Spleen (tissue), 13 donors: ENCODE data around the gene LGALS3. TPM values are rescaled to one million over a fixed set of nuclear protein-coding genes. Genes with fewer than 3 reads are reported as not detected.
A peak's percentile ranks its signal among the peaks of the same experiment; 100 is the strongest.
"Not testable (repeated sequence)": the region's sequence is repeated elsewhere in the genome, so short reads cannot be mapped to it uniquely, and the experiment has no call there.

Source experiments
- DNase-seq: peaks from one replicate; pipeline ENCODE4 v3.0.0-alpha.2; 2020
- H3K27ac ChIP-seq, 8 donors: fragments of 200-600 bp; sonication (generic) in 7 of 8; 1 replicate in 4 of 8; 2 replicates in 4 of 8; pipeline versions ENCODE4 v1.5.0 to v1.8.0; 2016 to 2021; ENCODE audit warnings: inconsistent platforms in 4 of 8, mild to moderate bottlenecking in 4 of 8, moderate library complexity in 1 of 8
- H3K27me3 ChIP-seq, 7 donors: fragments of 200-600 bp; sonication (generic) in 6 of 7; replicated peaks in 1 of 7; 1 replicate in 4 of 7; 2 replicates in 3 of 7; pipeline versions ENCODE4 v1.5.0 to v1.8.0; 2016 to 2021; ENCODE audit warnings: inconsistent platforms in 3 of 7, mild to moderate bottlenecking in 1 of 7
- H3K36me3 ChIP-seq, 6 donors: fragments of 200-600 bp; sonication (generic) in 5 of 6; 1 replicate in 4 of 6; 2 replicates in 2 of 6; pipeline versions ENCODE4 v1.5.0 to v1.8.0; 2016 to 2021; ENCODE audit warnings: inconsistent platforms in 2 of 6
- H3K4me1 ChIP-seq, 6 donors: fragments of 200-600 bp; sonication (generic) in 5 of 6; 1 replicate in 3 of 6; 2 replicates in 3 of 6; pipeline versions ENCODE4 v1.5.0 to v1.8.0; 2016 to 2021; ENCODE audit warnings: inconsistent platforms in 3 of 6
- H3K4me3 ChIP-seq, 8 donors: fragments of 200-600 bp; sonication (generic) in 7 of 8; 1 replicate in 4 of 8; 2 replicates in 4 of 8; pipeline versions ENCODE4 v1.5.0 to v1.8.0; 2016 to 2021; ENCODE audit warnings: inconsistent platforms in 4 of 8, mild to moderate bottlenecking in 4 of 8, moderate library complexity in 2 of 8
- H3K9me3 ChIP-seq, 8 donors: fragments of 200-600 bp; sonication (generic) in 7 of 8; 1 replicate in 4 of 8; 2 replicates in 4 of 8; pipeline versions ENCODE4 v1.5.0 to v1.8.0; 2016 to 2021; ENCODE audit warnings: inconsistent platforms in 4 of 8
- CTCF ChIP-seq, 11 experiments: fragments of 200-600 bp in 7 of 11; fragments of 450-650 bp in 4 of 11; sonication (generic) in 4 of 11; IDR thresholded peaks in 8 of 11; conservative IDR thresholded peaks in 3 of 11; 1 replicate in 7 of 11; 2 replicates in 4 of 11; pipeline versions ENCODE4 v1.4.0 to v1.8.0; 2016 to 2021; ENCODE audit warnings: antibody characterized with exemption in 11 of 11, inconsistent platforms in 4 of 11, mild to moderate bottlenecking in 1 of 11
- POLR2A ChIP-seq, 3 donors: fragments of 450-650 bp; IDR thresholded peaks; one replicate each; pipeline ENCODE4 v1.5.1; 2017; ENCODE audit warnings: antibody characterized with exemption in 3 of 3, mild to moderate bottlenecking in 1 of 3
- POLR2AphosphoS5 ChIP-seq, 3 donors: sonication (generic); formaldehyde crosslinking; IDR thresholded peaks; one replicate each; pipeline ENCODE4 v1.5.1; 2017; ENCODE audit warnings: antibody characterized with exemption in 3 of 3
- WGBS, 5 donors: extraction: QIAGEN DNeasy Blood & Tissue Kit in 3 of 5; methylation state at CpG; one replicate each; pipeline versions ENCODE4 v1.1.5 to v1.1.7; 2013 to 2018; 5-methylcytosine and 5-hydroxymethylcytosine counted together
- intact Hi-C: fragments of 100-400 bp; cut with DNase I; formaldehyde crosslinking; loops from one replicate; pipeline ENCODE4 v1.15.0; 2023; ENCODE audit warnings: low total_unique reads
- long read RNA-seq, 2 donors: transcript quantifications; one replicate each; lab custom pipeline, GENCODE V29; 2026
- polyA plus RNA-seq, 3 donors: library from polyadenylated mRNA; stranded (reverse); fragments of 200-250 nt; gene quantifications; one replicate each; pipeline ENCODE4 v1.2.1, GENCODE V29; 2013
- total RNA-seq, 7 donors: library from RNA; depleted of rRNA in 3 of 7; stranded (reverse); fragments of >200 nt in 3 of 7; fragmentation: NEBNext Ultra II Directional in 4 of 7; extraction: Animal tissue kit (Norgen Biotek cat#: 25700) in 4 of 7; gene quantifications; one replicate each; pipeline versions ENCODE4 v1.1.0 to v1.2.1, GENCODE V29; 2016 to 2021
- donor health status: healthy with polysubstance abuse.
- donor health status: DM: no; HTN: no; CAD: no; lungs with moderate emphysema.
- donor health status: DM: no; HTN: no; CAD: no.
- donor health status: Bipolar disorder and iron deficiency.
- donor health status: healthy.
- donor health status: DM: no; HTN: no; CAD: no.
- donor health status: DM: yes; HTN: yes; CAD: no.

The LGALS3 gene
- total RNA-seq (10 to 100 TPM; 37.4 to 71.1 (median 48.8) TPM), polyA plus RNA-seq (100 to 1,000 TPM in 1 of 3 donors, 10 to 100 TPM in 2; 61.1 to 201 (median 69.1) TPM)
- long read RNA-seq, donor 1, transcript LGALS3-207 (4 exons, 1,734 nt): minor isoform, 7 of 73 reads
- long read RNA-seq, donor 1, transcript LGALS3-201 (6 exons, 1,146 nt): major isoform, 43 of 73 reads
- long read RNA-seq, donor 1, partial matches to known transcripts: 23 of 73 reads
- long read RNA-seq, donor 1, other reads (novel, unspliced or antisense): 0 of 73 reads
- long read RNA-seq, donor 2, transcript LGALS3-201 (6 exons, 1,146 nt): major isoform, 30 of 53 reads
- long read RNA-seq, donor 2, transcript LGALS3-207 (4 exons, 1,734 nt): minor isoform, 5 of 53 reads
- long read RNA-seq, donor 2, partial matches to known transcripts: 18 of 53 reads
- long read RNA-seq, donor 2, other reads (novel, unspliced or antisense): 0 of 53 reads

GRCh38 chr14:55129086-55129427 is at the start of gene LGALS3:
Gene LGALS3, plus strand, starts transcription at chr14:55129252. Its CDS starts 8,122 bp downstream, at chr14:55137374.
- TF ChIP-seq POLR2AphosphoS5 (IDR thresholded peaks at IDR 0.05) (peak in 2 of 3 donors; percentile 62 to 65), CTCF (IDR thresholded peaks at IDR 0.05 in 8 of 11, conservative IDR thresholded peaks at IDR 0.05 in 3 of 11) (no peak)
- Histone ChIP-seq H3K27ac (peak within 1 kb of the TSS; percentile 78 to 91 (median 88)), H3K36me3 (no peaks in the 10 kb centered on the region), H3K9me3 (no peaks in the 10 kb centered on the region), H3K4me1 (peaks cover 14 to 91% (median 46%) of the 10 kb centered on the region in 6 donors), H3K4me3 (peak within 1 kb of the TSS; percentile 49 to 88 (median 62)), H3K27me3 (peaks cover 0 to 16% (median 0%) of the 10 kb centered on the region in 7 donors)
- intact Hi-C loops: no loop called here
- DNase-seq: peak; percentile 92
- 0 to 1% (median 1%) methylated on average over 2 to 50 of the region's 50 CpGs for WGBS, 5 donors

- WGBS, 5 donors: 68 to 81% (median 77%) methylated on average over 6 of the region's 6 CpGs
- H3K4me1 ChIP-seq, DNase-seq, H3K4me3 ChIP-seq, H3K9me3 ChIP-seq, H3K27ac ChIP-seq, H3K36me3 ChIP-seq, H3K27me3 ChIP-seq, intact Hi-C loops: not testable (repeated sequence)
Measured at GRCh38 chr14:55079961-55080360, 49.1 kb upstream of the LGALS3 start.

- TF ChIP-seq POLR2AphosphoS5 (IDR thresholded peaks at IDR 0.05): no peak
- TF ChIP-seq POLR2A (IDR thresholded peaks at IDR 0.05): no peak
- TF ChIP-seq CTCF (IDR thresholded peaks at IDR 0.05 in 8 of 11, conservative IDR thresholded peaks at IDR 0.05 in 3 of 11): no peak
- peaks cover 0 to 4% (median 3%) of the 10 kb centered on the region in 6 donors for H3K4me1 ChIP-seq
- H3K9me3 ChIP-seq: no peaks in the 10 kb centered on the region
- H3K27me3 ChIP-seq: no peaks in the 10 kb centered on the region
- no peaks in the 10 kb centered on the region for H3K36me3 ChIP-seq
- H3K4me3 ChIP-seq: no peak overlapping the region
- H3K27ac ChIP-seq: no peak overlapping the region
- intact Hi-C loops: no loop called here
- DNase-seq: no peak
Measured at GRCh38 chr14:55084401-55085059, 44.5 kb upstream of the LGALS3 start.

- intact Hi-C loops: no loop called here
- WGBS, 5 donors: 82 to 89% (median 85%) methylated on average over 4 of the region's 4 CpGs
- H3K36me3 ChIP-seq: no peaks in the 10 kb centered on the region
Measured at GRCh38 chr14:55085060-55085660, 43.9 kb upstream of the LGALS3 start.

More at GRCh38 chr14:55085060-55085660, 43.9 kb upstream of the LGALS3 start:
- Histone ChIP-seq H3K9me3 (no peaks in the 10 kb centered on the region), H3K27ac (no peak overlapping the region), H3K27me3 (no peaks in the 10 kb centered on the region), H3K4me1 (peaks cover 0 to 8% (median 6%) of the 10 kb centered on the region in 6 donors), H3K4me3 (no peak overlapping the region)
- no peak for DNase-seq
- no peak for TF ChIP-seq POLR2A (IDR thresholded peaks at IDR 0.05)
- TF ChIP-seq CTCF (IDR thresholded peaks at IDR 0.05 in 8 of 11, conservative IDR thresholded peaks at IDR 0.05 in 3 of 11): no peak
- TF ChIP-seq POLR2AphosphoS5 (IDR thresholded peaks at IDR 0.05): no peak
